ENCODE measurements around the gene SYTL5.
A peak's percentile ranks its signal among the peaks of the same experiment; 100 is the strongest.

Gene SYTL5

DNA sequence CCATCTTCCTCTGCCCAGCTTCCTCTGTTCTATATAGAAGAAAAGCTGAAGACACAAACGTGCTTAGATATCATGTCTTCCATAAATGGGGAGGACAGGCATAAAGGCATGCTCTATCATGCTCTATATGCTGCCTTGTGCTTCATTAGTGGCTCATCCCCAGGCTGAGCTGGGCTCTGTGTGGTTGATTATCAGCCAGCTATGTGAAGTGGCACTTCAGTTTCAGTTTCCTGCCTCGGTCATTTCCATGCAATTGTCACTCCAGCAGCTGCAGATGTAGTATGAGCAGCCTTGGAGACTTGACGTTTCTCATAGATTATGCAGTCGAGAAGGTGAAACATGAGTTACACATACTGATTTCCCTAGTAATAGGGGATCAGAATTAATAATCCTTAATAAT is 106.2 kb downstream of the SYTL5 start:
- Histone ChIP-seq H3K4ac (ENCODE audit: low read depth in 1 of 2, low read length in 2 of 2) (no peak overlapping the region), H3K9me3 (ENCODE audit: control insufficient read depth, low read length) (no peaks in the 10 kb centered on the region), H3K23ac (ENCODE audit: low read length in 2 of 2) (no peak overlapping the region), H2AFZ (ENCODE audit: low read depth, low read length) (no peak overlapping the region), H2BK120ac (ENCODE audit: low read depth, low read length) (no peak overlapping the region), H3K14ac (ENCODE audit: low read length in 2 of 2) (no peak overlapping the region), H3K36me3 (ENCODE audit: control insufficient read depth in 1 of 2, insufficient read depth in 2 of 2, low read depth in 1 of 2, low read length in 2 of 2) (no peaks in the 10 kb centered on the region), H4K91ac (ENCODE audit: low read length) (no peak overlapping the region), H3K9ac (ENCODE audit: low read length) (no peak overlapping the region), H3K4me3 (ENCODE audit: insufficient read depth in 1 of 2, low read depth in 1 of 2, low read length in 2 of 2) (no peak overlapping the region), H2BK15ac (ENCODE audit: low read depth, poor library complexity, severe bottlenecking) (no peak overlapping the region), H3K4me1 (ENCODE audit: control insufficient read depth, insufficient read depth, low read depth, low read length) (no peaks in the 10 kb centered on the region), H2AK5ac (ENCODE audit: low read length, severe bottlenecking) (no peak overlapping the region), H3K4me2 (ENCODE audit: low read length, poor library complexity, severe bottlenecking) (no peak overlapping the region), H3K27ac (ENCODE audit: low read length, poor library complexity, severe bottlenecking) (no peak overlapping the region), H2BK12ac (ENCODE audit: low read length in 2 of 2) (no peak overlapping the region), H3K27me3 (ENCODE audit: control insufficient read depth in 1 of 2, insufficient read depth in 1 of 2, low read length in 2 of 2) (peaks cover 0 to 6% of the 10 kb centered on the region in 2 experiments), H4K8ac (ENCODE audit: low read length) (no peak overlapping the region), H3K18ac (ENCODE audit: low read depth in 1 of 2, low read length in 2 of 2) (no peak overlapping the region), H3K79me1 (replicated peaks; ENCODE audit: low read length, poor library complexity, severe bottlenecking) (no peaks in the 10 kb centered on the region), H2BK5ac (ENCODE audit: low read depth, low read length, poor library complexity, severe bottlenecking) (no peak overlapping the region)
- DNase-seq, result peak; percentile 12
- 53% methylated on average over 2 of the region's 4 CpGs for WGBS

DNA sequence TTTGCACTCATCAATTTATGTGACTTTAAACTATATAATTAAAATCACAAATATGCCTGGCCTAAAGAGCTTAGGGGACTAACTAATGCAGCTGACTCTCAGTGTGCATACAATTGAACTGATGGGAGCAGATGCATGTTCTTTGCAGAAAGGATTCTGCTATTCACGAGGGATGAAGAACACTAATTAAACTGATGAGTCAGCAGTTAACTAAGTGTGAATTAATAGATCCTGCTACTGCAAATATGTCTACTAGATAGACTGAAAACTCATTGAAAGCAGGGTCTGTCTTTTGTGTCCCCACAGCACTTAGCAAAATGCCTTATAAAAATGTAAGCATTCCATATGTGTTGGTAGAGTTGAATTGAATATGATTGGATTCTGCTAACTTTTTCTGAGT is 110.4 kb downstream of the SYTL5 start:
- DNase-seq, result no peak
- Histone ChIP-seq H3K27ac (ENCODE audit: low read length, poor library complexity, severe bottlenecking) (no peak overlapping the region), H2BK5ac (ENCODE audit: low read depth, low read length, poor library complexity, severe bottlenecking) (no peak overlapping the region), H2BK15ac (ENCODE audit: low read depth, poor library complexity, severe bottlenecking) (no peak overlapping the region), H3K18ac (ENCODE audit: low read depth in 1 of 2, low read length in 2 of 2) (no peak overlapping the region), H3K79me1 (replicated peaks; ENCODE audit: low read length, poor library complexity, severe bottlenecking) (no peaks in the 10 kb centered on the region), H3K27me3 (ENCODE audit: control insufficient read depth in 1 of 2, insufficient read depth in 1 of 2, low read length in 2 of 2) (peaks cover 0 to 6% of the 10 kb centered on the region in 2 experiments), H3K9me3 (ENCODE audit: control insufficient read depth, low read length) (no peaks in the 10 kb centered on the region), H4K91ac (ENCODE audit: low read length) (no peak overlapping the region), H2AK5ac (ENCODE audit: low read length, severe bottlenecking) (no peak overlapping the region), H3K36me3 (ENCODE audit: control insufficient read depth in 1 of 2, insufficient read depth in 2 of 2, low read depth in 1 of 2, low read length in 2 of 2) (no peaks in the 10 kb centered on the region), H2BK120ac (ENCODE audit: low read depth, low read length) (no peak overlapping the region), H2AFZ (ENCODE audit: low read depth, low read length) (no peak overlapping the region), H3K4me3 (ENCODE audit: insufficient read depth in 1 of 2, low read depth in 1 of 2, low read length in 2 of 2) (no peak overlapping the region), H3K9ac (ENCODE audit: low read length) (no peak overlapping the region), H3K4ac (ENCODE audit: low read depth in 1 of 2, low read length in 2 of 2) (no peak overlapping the region), H2BK12ac (ENCODE audit: low read length in 2 of 2) (no peak overlapping the region), H3K4me1 (ENCODE audit: control insufficient read depth, insufficient read depth, low read depth, low read length) (no peaks in the 10 kb centered on the region), H4K8ac (ENCODE audit: low read length) (no peak overlapping the region), H3K14ac (ENCODE audit: low read length in 2 of 2) (no peak overlapping the region), H3K23ac (ENCODE audit: low read length in 2 of 2) (no peak overlapping the region), H3K4me2 (ENCODE audit: low read length, poor library complexity, severe bottlenecking) (no peak overlapping the region)
- no CpG with 5 or more reads among the region's 1 CpG for WGBS

DNA sequence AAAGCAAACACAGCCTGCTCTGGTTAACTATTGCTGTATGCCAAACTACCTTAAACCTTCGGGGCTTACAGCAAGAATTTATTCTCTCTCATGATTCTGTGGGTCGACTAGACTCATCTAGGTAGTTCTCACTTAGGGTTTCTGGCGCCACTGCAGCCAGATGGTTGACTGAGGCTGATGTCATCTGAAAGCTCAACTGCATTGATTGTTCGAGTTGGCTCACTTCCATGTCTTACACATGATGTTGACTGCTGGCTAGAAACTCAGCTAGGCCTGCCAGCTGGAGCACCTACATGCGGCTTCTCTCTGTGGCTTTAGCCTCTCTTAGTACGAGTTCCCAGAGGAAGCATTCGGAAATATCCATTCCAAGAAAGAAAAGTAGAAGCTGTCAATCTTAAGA is 111.1 kb downstream of the SYTL5 start:
- Histone ChIP-seq H3K27me3 (ENCODE audit: control insufficient read depth in 1 of 2, insufficient read depth in 1 of 2, low read length in 2 of 2) (peaks cover 0 to 2% of the 10 kb centered on the region in 2 experiments), H4K91ac (ENCODE audit: low read length) (no peak overlapping the region), H2BK120ac (ENCODE audit: low read depth, low read length) (no peak overlapping the region), H3K4me1 (ENCODE audit: control insufficient read depth, insufficient read depth, low read depth, low read length) (no peaks in the 10 kb centered on the region), H4K8ac (ENCODE audit: low read length) (no peak overlapping the region), H3K79me1 (replicated peaks; ENCODE audit: low read length, poor library complexity, severe bottlenecking) (no peaks in the 10 kb centered on the region), H3K23ac (ENCODE audit: low read length in 2 of 2) (no peak overlapping the region), H2AFZ (ENCODE audit: low read depth, low read length) (no peak overlapping the region), H3K14ac (ENCODE audit: low read length in 2 of 2) (no peak overlapping the region), H3K9ac (ENCODE audit: low read length) (no peak overlapping the region), H2BK15ac (ENCODE audit: low read depth, poor library complexity, severe bottlenecking) (no peak overlapping the region), H3K18ac (ENCODE audit: low read depth in 1 of 2, low read length in 2 of 2) (no peak overlapping the region), H3K4ac (ENCODE audit: low read depth in 1 of 2, low read length in 2 of 2) (no peak overlapping the region), H2BK12ac (ENCODE audit: low read length in 2 of 2) (no peak overlapping the region), H3K27ac (ENCODE audit: low read length, poor library complexity, severe bottlenecking) (no peak overlapping the region), H2AK5ac (ENCODE audit: low read length, severe bottlenecking) (no peak overlapping the region), H3K9me3 (ENCODE audit: control insufficient read depth, low read length) (no peaks in the 10 kb centered on the region), H3K4me2 (ENCODE audit: low read length, poor library complexity, severe bottlenecking) (no peak overlapping the region), H2BK5ac (ENCODE audit: low read depth, low read length, poor library complexity, severe bottlenecking) (no peak overlapping the region), H3K4me3 (ENCODE audit: insufficient read depth in 1 of 2, low read depth in 1 of 2, low read length in 2 of 2) (no peak overlapping the region), H3K36me3 (ENCODE audit: control insufficient read depth in 1 of 2, insufficient read depth in 2 of 2, low read depth in 1 of 2, low read length in 2 of 2) (no peaks in the 10 kb centered on the region)
- no peak for DNase-seq
- WGBS, result 89% methylated on average over 7 of the region's 7 CpGs

DNA sequence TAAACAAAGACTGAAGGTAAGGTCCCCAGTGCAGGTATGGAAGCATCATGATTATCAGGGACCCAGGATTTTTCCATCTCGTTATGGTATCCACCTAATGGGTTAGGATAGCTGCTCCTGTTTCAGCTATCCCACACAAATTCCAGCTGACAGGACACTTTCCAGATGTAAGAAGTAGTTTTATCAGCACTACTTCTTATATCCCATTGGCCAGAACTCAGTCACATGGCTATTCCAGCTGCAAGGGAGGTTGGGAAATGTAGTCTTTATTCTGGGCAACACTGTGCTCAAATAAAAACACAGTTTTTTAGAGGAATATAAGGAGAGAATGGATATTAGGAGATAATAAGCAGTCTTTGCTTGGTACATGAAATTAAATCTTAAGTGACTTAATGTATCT is 117.6 kb downstream of the SYTL5 start:
- no peak overlapping the region for H3K23ac ChIP-seq (ENCODE audit: low read length in 2 of 2)

More for the DNA sequence above, 117.6 kb downstream of the SYTL5 start:
- Histone ChIP-seq H3K27ac (ENCODE audit: low read length, poor library complexity, severe bottlenecking) (no peak overlapping the region), H2AK5ac (ENCODE audit: low read length, severe bottlenecking) (no peak overlapping the region), H3K14ac (ENCODE audit: low read length in 2 of 2) (no peak overlapping the region), H3K4me3 (ENCODE audit: insufficient read depth in 1 of 2, low read depth in 1 of 2, low read length in 2 of 2) (no peak overlapping the region), H3K9me3 (ENCODE audit: control insufficient read depth, low read length) (no peaks in the 10 kb centered on the region), H2BK5ac (ENCODE audit: low read depth, low read length, poor library complexity, severe bottlenecking) (no peak overlapping the region), H4K8ac (ENCODE audit: low read length) (no peak overlapping the region), H3K27me3 (ENCODE audit: control insufficient read depth in 1 of 2, insufficient read depth in 1 of 2, low read length in 2 of 2) (peaks cover 0 to 9% of the 10 kb centered on the region in 2 experiments), H3K4ac (ENCODE audit: low read depth in 1 of 2, low read length in 2 of 2) (no peak overlapping the region), H2BK12ac (ENCODE audit: low read length in 2 of 2) (no peak overlapping the region), H3K36me3 (ENCODE audit: control insufficient read depth in 1 of 2, insufficient read depth in 2 of 2, low read depth in 1 of 2, low read length in 2 of 2) (peaks cover 0 to 3% of the 10 kb centered on the region in 2 experiments), H4K91ac (ENCODE audit: low read length) (no peak overlapping the region), H3K4me1 (ENCODE audit: control insufficient read depth, insufficient read depth, low read depth, low read length) (no peaks in the 10 kb centered on the region), H3K4me2 (ENCODE audit: low read length, poor library complexity, severe bottlenecking) (no peak overlapping the region), H2BK15ac (ENCODE audit: low read depth, poor library complexity, severe bottlenecking) (no peak overlapping the region), H2AFZ (ENCODE audit: low read depth, low read length) (no peak overlapping the region), H3K18ac (ENCODE audit: low read depth in 1 of 2, low read length in 2 of 2) (no peak overlapping the region), H3K79me1 (replicated peaks; ENCODE audit: low read length, poor library complexity, severe bottlenecking) (no peaks in the 10 kb centered on the region), H2BK120ac (ENCODE audit: low read depth, low read length) (no peak overlapping the region), H3K9ac (ENCODE audit: low read length) (no peak overlapping the region)
- no peak for DNase-seq
- no CpG with 5 or more reads among the region's 1 CpG for WGBS

Measured in mesenchymal stem cell (in vitro differentiated cells and primary cell).